ENCODE measurements around the gene MAP1LC3A. TPM values are rescaled to one million over a fixed set of nuclear protein-coding genes. Genes with fewer than 3 reads are reported as not detected.

The MAP1LC3A gene
- 17.7 to 33.0 TPM (median 27.7 TPM) in 5 replicates for total RNA-seq (2022; extraction: Qiagen RNA extraction; ENCODE audit: low read depth)

DNA sequence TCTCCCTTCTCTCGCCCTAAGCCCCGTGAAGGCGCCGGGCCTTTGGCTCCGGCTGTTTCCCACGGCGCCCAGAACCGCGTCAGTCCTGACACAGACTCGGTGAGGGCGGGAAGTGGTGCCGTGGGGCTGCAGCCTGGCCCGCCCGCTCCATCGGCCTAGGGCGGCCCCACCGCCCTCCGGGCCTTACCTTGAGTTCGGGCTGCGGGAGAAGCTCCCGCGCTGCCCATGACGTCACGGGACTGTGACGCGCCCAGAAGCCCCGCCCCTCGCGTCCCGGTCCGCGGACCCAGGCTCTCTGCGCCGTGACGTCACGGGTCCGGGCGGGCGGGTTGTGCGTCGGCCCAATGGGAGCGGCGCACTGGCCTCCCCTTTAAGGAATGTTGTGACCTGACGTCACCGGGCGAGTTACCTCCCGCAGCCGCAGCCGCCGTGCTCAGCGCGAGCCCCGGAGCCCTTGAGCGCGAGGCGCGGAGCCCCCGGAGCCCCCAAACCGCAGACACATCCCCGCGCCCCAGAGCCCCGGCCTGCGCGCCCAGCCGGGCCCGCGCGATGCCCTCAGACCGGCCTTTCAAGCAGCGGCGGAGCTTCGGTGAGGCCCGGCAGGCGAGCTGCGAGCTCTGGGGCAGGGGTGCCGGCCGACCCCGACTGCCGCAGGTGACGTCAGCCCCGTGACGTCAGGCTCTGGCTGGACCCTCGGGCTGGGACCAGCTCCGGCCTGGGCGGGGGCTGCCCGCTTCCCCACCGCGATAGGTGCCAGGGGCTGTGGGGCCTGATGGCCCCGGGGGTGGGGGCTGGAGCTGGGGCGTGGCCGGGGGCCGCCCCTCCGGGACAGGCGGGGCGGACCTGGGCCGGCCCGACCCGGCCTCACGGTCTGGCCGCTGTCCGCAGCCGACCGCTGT lies at the start of gene MAP1LC3A:
TSS of gene MAP1LC3A (plus strand) at position 399 of the 899 bp plus-strand sequence. CDS start at position 550, 151 bp downstream.

DNA sequence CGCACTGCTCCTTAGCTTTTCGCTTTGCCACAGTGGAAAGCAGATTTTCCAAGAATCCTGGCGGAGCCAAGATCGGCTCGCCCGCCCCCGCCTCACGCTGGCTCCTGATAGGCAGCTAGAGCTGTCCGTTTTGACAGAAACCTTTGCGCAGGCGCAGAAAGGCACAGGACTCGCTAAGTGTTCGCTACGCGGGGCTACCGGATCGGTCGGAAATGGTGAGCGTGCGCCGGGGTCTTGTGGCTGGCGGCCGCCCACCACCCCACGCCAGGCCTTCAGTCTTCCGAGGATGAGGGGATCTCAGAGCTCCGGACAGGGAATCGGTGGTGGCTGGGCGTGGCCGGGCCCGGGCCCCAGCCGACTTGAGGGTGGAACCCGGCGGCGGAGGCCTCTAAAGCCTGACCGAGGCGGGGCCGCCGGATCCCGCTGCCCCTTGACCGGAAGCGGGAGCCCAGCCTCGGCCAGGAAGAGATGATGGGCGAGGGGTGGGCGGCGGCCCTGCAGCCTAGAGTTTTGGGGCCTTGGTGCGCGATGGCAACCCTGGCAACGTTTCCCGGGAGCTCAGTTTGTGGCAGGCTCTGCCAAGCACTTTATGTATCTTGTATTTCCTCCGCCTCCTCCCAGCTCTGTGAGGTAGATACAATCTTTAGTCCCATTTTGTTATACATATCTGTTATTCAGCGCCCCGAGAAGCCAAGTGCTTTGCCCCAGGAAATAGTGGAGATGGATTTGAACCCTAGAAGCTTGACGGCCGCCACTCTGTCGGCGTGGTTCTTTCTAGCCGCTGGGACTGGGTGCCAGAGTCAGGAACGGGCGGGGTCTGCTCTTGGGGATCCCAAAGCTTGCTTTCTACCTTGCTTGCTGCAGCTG lies 42.0 kb upstream of the MAP1LC3A start, which contains the start of gene DYNLRB1:
TSS of gene DYNLRB1 (plus strand) at position 176 of the 867 bp plus-strand sequence. CDS start at position 213, 37 bp downstream.

Other genes starting within 250 kb of the MAP1LC3A start
- 19.5 to 35.8 TPM (median 32.0 TPM) in 5 replicates for gene ITCH, start 195.4 kb upstream of the MAP1LC3A start, total RNA-seq (2022; extraction: Qiagen RNA extraction; ENCODE audit: low read depth)
- gene DYNLRB1, start 42.3 kb upstream of the MAP1LC3A start, total RNA-seq (2022; extraction: Qiagen RNA extraction; ENCODE audit: low read depth), result 221 to 257 TPM (median 231 TPM) in 5 replicates
- gene PIGU, start 118.4 kb downstream of the MAP1LC3A start, total RNA-seq (2022; extraction: Qiagen RNA extraction; ENCODE audit: low read depth), result 22.5 to 31.4 TPM (median 27.6 TPM) in 5 replicates
- 6.5 to 8.7 TPM (median 8.1 TPM) in 5 replicates for gene TP53INP2, start 145.6 kb downstream of the MAP1LC3A start, total RNA-seq (2022; extraction: Qiagen RNA extraction; ENCODE audit: low read depth)